ENCODE results near the gene KLF7.
A peak's percentile ranks its signal among the peaks of the same experiment; 100 is the strongest.

Gene KLF7

DNA sequence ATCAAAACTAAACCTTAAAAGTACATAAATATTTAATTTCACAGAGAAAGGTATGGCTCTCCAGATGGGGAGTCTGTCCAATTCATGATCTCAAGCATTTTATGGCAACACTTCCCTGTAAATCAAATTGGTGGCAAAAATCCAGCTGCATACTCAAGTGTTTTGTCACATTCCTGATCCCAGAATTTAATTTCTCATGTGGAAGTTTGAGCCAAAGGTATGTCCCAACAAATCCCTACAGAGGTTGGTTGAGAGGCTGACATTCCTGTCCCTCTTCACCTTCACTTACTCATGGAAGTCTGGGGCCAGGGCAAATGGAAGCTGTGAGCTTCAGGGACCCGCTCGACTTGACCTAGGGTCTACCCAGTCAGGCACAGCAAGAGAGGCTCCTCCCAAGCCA is 17.7 kb downstream of the KLF7 start:
- no peak for DNase-seq

DNA sequence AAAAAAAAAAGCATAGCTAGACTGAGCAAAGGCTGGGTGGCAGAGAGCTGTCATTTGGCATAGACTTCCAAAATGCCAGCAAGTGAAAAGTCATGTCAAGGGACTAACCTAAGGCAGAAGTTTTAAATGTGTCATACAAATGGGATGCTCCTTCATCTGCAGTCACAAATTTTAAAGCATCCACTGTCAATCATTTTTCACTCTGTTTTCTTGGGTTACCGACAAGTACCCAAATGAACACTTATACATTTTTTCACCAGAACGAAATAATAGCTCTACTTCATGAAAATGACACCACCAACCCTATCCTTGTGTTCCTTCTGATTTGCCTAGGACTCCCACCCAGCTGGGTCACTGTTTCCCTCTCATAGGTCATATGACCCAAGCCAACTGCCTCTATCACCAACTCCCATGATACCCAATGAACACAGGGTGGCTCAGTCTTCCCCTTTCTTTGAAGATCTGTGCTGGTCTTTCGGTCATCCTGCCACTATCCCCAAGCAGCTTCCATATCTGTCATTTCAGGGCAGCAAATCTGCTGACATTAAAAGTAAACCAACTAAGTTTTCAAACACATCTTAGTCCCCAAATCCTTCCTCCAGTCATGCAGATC is 21.5 kb downstream of the KLF7 start:
- DNase-seq = no peak

DNA sequence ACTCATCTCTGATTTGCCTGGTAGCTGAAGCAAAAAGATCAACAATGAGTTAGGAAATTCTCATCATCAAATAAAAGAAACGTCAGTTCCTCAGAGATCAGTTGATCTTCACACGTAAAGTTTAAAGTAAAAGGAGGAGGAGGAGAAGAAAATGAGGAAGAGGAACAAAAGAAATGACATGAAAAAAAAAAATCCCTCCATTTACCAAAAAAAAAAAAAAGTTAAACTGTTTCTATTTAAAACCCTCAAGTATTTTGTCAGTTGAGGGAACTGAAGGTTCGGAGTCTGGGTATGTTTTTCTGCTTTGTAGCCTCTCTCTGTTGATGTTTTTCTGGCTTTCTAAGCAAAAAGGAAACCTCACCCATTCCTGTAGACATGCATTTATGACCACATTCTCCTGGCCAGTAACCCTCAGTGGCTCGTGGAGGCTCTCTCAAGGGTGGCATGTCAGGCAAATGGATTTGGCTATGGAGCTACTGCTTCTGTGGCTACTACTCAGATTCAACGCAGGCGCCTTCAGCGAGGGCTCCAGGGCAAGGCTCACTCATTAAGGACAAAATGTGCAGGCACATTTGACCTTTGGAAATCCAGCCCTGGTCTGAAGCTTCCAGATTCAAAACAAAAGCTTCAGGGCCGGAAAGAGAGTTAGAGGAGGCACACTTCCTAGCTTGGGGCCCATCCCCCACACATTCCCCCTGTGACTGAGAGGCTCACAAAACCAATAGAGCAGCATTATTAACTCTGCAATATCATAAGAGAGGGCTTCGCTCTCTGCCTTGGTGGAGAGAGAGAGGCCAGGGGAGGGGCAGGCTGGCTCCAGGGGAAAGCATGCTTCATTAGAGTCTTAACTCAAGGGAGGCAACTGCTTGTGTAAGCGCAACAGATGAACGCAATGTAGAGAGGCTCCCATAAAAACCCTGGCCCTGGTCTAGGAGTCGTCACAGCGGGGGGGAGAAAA is 22.3 kb downstream of the KLF7 start:
- peak; percentile 80 for DNase-seq

DNA sequence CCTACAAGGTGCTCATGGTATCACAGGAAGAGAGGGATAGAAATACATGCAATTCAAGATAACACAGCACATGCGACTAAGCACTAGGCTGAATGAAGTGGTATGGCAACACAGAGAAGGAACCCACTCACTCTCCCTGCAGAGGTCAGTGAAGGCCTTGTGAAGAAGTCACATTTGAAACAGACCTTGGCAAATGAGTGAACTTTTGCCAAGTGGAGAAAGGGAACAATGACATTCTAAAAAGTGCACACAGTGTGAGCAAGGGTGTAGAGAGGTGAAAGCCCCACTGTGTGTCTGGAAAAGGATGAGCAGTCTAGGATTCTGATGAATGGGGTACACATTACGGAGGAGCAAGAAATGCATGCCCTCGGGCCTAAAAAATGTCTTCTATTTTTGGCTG is 23.3 kb downstream of the KLF7 start:
- DNase-seq = peak; percentile 12

DNA sequence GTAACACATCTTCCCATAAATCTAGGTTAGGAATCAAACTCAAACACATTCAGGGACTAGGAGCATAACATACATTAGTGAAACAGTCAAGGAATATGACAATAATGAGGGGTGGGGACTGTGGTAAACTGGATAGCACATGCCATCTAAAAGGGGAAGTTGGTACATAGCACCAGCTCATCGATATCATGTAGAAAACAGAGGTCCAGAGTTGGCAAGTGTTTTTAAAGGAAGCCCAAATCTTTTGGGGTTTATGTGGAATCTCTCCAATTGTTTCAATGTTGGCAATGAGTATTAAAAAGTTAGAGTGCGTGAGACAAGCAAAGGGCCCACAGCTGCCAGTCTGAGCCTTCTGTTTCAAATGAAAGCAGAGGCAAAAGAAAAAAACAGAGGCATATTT is 24.4 kb downstream of the KLF7 start:
- no peak for DNase-seq

DNA sequence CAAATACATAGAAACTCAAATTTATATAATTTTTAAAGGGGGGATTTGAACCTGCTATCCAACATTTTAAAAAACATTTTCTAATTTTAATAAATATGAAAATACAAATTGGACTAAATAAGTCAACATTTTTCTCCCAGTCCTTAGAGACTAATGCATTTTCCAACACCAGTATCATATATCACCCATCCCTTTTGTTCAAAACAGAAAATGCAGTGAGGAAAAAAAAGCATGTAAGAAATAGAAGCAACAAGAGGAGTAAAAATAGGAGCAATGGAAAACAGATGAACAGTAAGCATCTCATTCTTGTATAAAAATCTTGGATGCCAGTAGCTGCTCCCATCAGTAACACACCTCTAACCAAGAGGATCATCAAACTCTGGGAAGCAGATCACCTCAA is 25.5 kb downstream of the KLF7 start:
- DNase-seq = no peak

DNA sequence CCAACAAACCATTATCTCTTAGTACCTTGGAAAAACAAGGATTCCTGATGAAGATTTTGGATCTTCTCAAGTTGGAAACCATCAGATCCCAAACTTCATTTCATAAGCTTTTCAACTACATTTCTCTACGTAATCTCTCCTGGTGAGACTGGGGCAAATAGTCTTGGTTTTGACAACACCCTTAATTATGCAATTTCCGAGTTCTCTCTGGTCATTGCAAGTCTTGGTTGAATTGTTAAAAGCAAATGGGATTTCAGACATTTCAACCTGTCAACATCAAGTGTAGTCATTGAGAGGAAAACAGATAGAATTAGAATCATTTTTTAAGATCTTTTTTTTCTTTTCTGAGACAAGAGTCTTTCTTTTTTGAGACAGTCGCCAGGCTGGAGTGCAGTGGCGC is 26.2 kb downstream of the KLF7 start:
- no peak for DNase-seq

DNA sequence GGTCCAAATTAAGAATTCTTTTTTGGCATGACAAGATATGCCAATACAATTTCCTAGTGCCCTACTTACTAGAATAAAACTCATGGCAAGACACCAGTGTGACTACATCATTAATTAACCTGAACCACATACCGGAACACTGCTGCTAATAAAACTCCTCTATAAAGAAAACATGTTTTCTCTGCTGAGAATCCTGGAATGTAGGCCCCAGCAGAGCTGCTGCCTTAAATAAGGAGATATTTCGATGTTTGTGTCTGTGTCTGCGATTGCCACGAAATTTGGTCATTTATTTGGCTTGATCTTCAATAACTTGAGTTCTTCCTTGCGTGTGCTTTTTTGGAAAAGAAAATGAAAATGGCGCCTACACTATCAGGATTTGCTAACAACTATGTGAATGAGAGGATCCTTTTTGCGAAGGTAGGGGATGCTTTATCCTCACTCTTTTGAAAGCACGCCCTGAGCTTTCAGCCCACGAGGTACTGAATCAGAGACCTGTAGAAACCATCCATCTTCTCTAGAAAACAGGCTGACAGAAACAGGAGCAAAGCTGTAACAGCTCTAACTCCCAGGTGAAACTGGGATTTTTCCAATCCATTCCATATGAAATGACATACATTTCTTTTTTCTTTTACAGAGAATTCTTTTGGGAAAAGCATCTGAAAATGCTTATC is 27.0 kb downstream of the KLF7 start:
- no peak for DNase-seq

DNA sequence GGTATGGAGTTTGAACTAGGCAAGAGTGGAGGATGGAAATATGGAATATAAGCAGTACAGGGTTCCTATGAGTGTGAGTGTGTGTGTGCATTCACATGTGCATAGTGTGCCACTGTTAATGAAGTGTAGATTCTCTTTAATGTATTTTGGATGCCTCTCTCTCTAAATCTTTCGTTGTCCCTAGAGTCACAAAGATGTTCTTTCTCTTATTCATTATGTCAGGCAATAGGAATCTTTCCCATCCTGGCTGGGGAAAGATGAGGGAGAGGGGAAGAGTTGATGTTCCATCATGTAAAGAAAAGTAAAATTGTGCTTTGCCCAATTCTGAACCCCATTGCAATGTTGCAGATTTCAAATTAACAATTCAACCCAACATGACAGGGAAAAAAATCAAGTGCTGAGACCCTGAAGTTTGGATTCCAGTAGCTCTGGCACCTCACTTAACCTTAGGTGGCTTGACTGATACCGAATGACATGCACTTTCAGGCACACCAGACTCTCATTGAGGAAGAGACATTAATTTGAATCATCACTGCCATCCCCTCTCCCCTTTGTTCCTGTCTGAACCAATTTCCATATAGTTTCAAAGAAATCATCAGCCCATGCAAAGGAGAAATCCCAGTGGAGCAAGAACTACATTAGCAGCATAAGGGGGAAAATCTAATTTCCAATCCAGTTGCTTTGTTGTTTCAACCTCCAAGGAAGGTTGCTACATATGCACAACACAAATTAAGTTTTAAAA is 28.0 kb downstream of the KLF7 start:
- no peak for DNase-seq

DNA sequence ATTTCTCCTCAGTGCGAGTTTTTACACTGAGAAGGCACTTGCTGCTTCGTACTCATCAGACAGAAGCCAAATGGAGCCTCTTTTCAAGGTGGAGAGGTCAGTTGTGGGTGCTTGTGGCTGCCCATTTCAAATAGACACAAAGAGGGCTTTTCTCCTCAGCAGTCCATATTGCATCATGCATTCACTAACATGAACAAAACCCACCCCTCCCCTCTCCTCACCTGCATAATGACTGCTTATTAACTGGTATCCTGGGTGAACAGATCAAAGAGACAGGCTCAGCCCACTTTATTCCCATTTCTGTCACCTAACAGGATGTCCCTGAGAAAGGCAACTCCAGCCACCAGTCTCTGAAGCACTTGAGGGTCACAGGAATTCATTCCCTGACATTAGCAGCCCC is 28.9 kb downstream of the KLF7 start:
- DNase-seq = no peak

DNA sequence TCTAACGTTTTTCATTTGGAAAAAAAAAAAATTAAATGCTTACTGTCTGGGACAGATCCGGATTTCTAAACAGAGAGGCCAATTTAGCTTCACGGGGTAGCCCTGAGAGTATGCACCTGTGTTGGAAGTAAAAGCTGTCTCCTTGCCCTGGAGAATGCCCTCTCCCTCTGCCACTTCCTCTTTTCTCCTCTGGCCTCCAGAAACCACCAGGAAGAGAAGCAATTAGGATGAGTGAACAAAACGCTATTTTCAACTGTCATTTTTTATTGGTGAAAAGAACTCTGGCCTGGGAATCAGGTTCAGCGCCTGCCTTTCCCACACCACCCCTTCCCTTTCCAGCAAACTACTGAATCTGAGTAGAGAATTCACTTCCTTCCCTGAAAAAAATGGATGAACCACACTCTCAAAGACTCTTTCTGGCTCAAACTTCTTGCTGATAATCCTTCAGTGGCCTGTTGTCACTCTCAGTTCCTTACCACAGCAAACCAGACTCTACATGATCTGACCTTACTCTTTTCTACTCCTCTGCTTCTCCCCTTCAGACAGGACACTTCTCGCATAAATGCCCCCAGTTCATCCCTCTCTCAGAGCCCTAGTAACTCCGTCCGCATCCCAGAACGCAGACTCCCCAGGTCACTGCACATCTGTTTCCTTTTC is 29.8 kb downstream of the KLF7 start:
- no peak for DNase-seq

DNA sequence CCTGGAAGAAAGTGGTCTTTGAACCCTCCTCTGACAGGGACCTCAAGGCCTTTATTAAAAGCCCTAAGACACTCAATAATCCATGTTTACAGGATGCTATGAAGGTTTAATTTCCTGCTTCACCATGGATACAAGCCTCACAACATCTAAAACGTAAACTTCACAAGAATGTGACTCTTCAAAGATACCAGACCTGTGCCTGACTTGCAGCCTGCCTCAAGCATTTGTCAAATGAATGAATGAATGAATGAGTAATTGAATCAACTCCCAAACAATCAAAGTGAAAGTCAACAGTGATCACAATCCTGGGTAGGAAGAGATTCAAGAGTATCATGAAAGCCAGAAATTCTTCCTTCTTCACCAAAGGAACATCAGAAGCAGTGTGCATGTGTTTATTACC is 30.4 kb downstream of the KLF7 start:
- peak; percentile 55 for DNase-seq

DNA sequence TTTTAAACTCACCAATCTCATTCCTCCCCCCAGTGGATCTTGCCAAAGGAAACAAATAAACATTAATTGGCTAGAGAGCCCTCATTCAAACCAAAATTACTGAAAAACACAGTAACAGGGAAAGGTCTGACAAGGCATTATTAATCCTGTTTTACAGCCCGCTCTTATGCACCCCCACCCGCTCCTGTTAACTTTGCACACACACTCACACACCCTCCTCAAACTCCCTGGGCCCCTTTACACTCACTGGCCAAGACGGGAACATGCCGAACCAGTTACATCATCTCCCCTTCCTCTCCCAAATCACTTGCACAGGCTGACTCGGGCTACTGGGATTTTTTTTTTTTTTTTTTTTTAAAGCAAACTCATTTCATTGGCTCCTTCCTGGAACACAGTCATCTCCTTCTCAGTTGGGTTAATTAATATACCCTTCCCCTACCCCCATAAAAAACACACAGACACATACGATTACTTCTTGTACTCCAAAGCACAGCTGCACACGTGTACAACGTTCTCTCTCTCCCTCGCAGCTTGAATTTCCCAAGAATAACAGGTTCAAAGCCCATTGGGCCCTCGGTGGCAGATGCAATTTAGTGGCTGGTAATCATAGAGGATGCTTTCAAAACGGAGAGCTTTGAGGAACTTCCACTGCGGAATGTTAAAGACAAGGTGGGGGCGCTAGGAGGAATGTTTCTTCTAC is 31.8 kb downstream of the KLF7 start:
- no peak for DNase-seq

DNA sequence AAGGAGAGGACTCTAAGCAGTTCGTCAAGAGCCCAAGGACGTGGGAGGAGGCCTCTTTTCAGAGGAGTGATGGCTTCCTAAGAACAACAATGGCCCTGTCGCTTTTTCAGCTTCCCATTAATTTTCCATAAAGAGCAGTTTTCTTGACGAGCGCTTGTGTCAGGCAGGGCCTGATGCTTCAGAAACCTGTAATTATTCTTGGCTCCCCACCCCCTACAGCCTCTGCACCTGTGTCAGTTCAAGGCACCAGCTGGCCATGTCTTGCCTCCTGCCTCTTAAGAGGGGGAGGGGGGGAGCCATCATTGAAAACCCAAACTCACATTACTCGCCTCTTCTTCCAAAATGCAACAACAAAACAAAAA is 32.3 kb downstream of the KLF7 start:
- DNase-seq = no peak

DNA sequence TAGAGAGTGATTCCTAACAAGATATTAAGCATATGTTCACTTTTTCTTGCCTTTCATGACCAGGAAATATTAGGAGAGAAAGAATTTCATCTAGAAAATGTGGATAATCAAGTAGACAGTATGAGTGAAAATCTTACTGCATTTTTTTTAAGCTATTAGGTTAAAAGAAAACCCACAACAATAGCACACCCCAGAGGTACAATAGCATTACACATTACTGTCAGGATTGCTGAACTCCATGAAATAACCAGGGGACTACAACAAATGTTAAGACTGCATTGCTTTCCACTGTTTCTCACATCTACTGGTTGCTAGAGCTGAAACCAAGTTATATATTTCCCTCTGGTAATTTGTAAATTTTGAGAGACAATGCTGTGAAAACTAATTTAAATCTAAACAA is 33.7 kb downstream of the KLF7 start:
- no peak for DNase-seq

DNA sequence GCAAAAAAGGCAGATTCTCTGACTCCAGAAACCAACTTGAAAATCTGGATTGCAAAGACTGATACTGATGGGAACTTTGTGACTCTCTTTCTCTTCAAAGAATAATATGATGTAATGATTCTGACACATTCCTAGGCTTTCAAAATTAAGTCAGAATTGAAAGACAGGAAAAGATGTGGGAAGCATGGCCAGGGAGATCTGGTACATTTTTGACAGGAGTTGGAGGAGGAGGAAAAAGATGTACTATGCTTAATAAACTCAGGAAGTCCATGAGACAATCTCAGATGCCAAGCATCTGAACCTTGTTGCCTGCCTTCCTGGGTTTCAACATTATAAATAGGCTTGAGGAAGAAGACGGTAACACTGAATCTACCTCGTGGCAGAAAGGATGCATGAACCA is 34.2 kb downstream of the KLF7 start:
- DNase-seq = no peak

DNA sequence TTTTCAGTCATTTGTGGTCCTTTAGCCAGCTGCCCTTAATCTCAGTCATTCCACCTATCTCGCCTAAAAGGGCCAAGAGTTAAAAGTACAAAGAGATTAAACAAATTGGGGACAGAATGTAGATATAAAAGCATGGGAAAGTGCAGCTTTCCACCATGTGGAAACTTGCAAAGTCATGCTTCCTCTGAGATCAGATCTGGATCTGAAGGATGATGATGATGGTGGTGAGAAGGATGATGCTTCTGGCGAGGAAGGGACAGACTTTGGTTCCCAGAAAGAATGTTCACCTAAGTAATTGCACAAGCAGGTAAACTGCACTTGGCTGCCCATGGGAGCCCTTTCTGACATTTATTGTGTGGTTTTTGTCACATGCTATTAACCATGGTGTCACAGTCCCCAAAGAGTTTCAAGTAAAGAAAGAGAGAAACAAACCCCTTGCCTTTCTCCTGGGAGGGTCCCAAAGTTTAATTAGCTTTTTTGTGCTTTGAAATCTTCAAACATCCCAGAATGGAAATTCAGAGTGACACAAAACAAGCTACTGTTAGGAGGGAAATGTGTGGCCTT is 34.7 kb downstream of the KLF7 start:
- no peak for DNase-seq

DNA sequence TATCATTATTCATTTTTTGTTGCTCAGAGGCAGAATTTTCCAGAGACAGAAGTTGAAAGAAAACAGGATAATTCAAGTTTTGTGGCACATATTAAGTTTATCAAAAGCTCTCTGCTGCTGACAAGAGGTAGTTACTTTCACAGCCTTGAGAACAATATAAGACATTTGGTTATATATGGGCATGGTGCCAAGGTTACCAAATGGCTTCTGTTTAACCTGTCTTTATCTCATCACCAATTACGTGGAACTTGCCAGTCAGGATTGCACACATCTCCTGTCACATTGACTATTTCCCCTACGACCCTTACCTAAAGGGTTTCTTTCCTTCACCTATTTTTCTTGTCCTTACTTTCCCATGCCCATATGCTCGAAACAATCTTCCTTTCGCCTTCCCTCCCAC is 35.9 kb downstream of the KLF7 start:
- DNase-seq = no peak

DNA sequence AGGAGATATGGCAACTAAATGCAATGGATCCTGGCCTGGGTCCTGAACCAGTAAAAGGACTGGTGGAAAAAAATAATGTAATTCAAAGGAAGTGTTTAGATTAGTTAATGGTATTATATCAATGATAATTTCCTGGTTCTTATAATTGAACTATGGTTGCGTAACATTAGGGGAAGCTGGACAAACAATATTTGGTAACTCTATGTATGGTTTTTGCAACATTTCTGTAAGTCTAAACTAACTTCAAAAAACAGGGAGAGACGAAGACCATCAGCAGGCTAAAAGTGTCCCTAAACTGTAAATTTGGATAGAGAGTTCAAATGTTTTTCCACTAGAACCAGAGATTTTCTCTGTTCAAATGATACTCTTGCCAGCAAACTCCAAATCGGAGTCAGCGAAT is 36.9 kb downstream of the KLF7 start:
- DNase-seq = no peak

DNA sequence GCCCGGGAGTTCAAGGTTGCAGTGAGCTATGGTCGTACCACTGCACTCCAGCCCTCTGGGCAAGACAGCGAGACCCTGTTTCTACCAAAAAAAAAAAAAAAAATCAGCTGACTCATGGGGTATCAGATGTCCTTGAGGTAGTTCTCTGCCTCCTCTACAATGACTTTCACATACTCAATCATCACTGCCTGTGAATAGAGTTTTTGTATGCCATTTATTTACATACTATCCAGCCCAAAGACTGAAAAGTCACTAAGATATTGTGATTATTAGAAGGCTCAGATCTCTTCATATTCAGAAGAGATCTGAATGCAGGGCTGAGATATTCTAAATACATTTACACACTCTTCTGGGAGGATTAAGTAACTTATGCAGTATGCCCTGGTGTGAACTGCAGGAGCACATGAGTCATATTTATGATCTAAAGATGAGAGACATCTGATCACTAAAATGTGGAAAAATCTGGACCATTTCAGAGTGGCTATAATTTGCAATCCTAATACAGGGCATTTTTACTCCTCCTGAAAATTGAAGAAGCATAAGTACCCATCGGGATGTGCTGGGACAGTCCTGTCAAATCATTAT is 38.9 kb downstream of the KLF7 start:
- DNase-seq = no peak

DNA sequence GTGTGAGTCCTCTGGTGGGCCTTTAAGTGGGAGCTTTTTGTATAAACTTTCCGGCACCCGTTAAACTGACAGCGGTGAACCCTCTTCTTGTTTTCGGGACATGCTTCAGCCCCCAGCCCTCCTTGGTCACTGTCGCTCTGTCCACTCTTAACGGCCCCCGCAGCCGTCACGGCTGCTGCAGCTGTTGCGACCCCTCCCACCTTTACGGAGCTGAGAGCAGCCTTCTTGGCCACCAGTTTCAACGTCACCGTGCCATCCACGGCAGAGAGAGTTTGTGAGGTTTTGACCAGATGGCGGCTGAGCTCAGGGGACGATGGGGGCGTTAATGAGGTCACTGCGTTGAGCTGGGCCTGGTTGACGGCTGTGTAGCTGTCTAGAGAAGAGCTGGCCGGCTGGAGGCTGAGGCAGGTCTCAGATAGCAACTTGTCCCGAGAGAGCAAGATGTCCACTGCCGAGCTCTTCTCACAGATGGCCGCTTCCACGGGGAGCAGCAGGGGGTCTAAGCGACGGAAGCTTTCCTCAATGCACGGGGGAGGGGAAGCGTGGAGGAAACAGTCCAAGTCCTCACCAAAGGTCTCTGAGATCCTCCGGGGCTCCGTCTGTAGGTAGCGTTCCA is 41.9 kb downstream of the KLF7 start:
- no peak for DNase-seq
